WTC11 (cell line): Measurements from ENCODE around the gene ZNF367. TPM values are rescaled to one million over a fixed set of nuclear protein-coding genes. Genes with fewer than 3 reads are reported as not detected.

Source experiments
- ATAC-seq: fragments of 200-7000 bp; cut with Tn5 transposase; 2 replicates; pipeline ENCODE4 v1.10.0; 2021; ENCODE audit warnings: mild to moderate bottlenecking, moderate library complexity
- Bru-seq: library from RNA; stranded (reverse); fragments of 400-500 nt; gene quantifications from one replicate; lab custom pipeline; 2021; lab: Mats Ljungman, UMichigan
- CTCF ChIA-PET: fragments of 300-600 bp; sonication (Branson Sonifier 250); formaldehyde crosslinking; loops from one replicate; lab custom pipeline; 2021; ENCODE audit warnings: antibody characterized with exemption; lab: Charles Lee
- POLR2A ChIA-PET: fragments of 350-600 bp; sonication (Branson Sonifier 250); formaldehyde crosslinking; loops from one replicate; lab custom pipeline; 2021; ENCODE audit warnings: antibody characterized with exemption; lab: Charles Lee
- DNase-seq: peaks from one replicate; pipeline ENCODE4 v3.0.0; 2021; ENCODE audit warnings: low spot score
- H3K27ac Mint-ChIP-seq: 2 replicates; pipeline ENCODE4 v1.8.0; 2021; ENCODE audit warnings: mixed read lengths
- H3K27me3 Mint-ChIP-seq: 2 replicates; pipeline ENCODE4 v1.8.0; 2021; ENCODE audit warnings: low read depth, mild to moderate bottlenecking, moderate library complexity, mixed read lengths
- H3K36me3 Mint-ChIP-seq: 2 replicates; pipeline ENCODE4 v1.8.0; 2021; ENCODE audit warnings: mixed read lengths
- H3K4me1 Mint-ChIP-seq: 2 replicates; pipeline ENCODE4 v1.8.0; 2022; ENCODE audit warnings: mixed read lengths
- H3K4me3 Mint-ChIP-seq: 2 replicates; pipeline ENCODE4 v1.8.0; 2021; ENCODE audit warnings: mild to moderate bottlenecking, moderate library complexity, mixed read lengths
- H3K9me3 Mint-ChIP-seq: 2 replicates; pipeline ENCODE4 v1.8.0; 2021; ENCODE audit warnings: mixed read lengths
- ATF1 ChIP-seq: sonication (generic); formaldehyde crosslinking; IDR thresholded peaks from 2 replicates; pipeline ENCODE4 v1.8.1; 2023; ENCODE audit warnings: mild to moderate bottlenecking, moderate library complexity, missing genetic modification reagents
- CBFB ChIP-seq: sonication (generic); formaldehyde crosslinking; IDR thresholded peaks from 2 replicates; pipeline ENCODE4 v1.8.1; 2022; ENCODE audit warnings: mild to moderate bottlenecking, low read depth, missing genetic modification reagents
- CREM ChIP-seq: sonication (generic); formaldehyde crosslinking; IDR thresholded peaks from 2 replicates; pipeline ENCODE4 v1.8.1; 2022; ENCODE audit warnings: mild to moderate bottlenecking, missing genetic modification reagents, moderate library complexity
- ELF4 ChIP-seq: sonication (generic); formaldehyde crosslinking; IDR thresholded peaks from 2 replicates; pipeline ENCODE4 v1.8.1; 2022; ENCODE audit warnings: low read depth, mild to moderate bottlenecking, moderate library complexity, missing genetic modification reagents
- ESRRA ChIP-seq: sonication (generic); formaldehyde crosslinking; IDR thresholded peaks from 2 replicates; pipeline ENCODE4 v1.8.1; 2022; ENCODE audit warnings: mild to moderate bottlenecking, missing genetic modification reagents, borderline replicate concordance
- FOXK1 ChIP-seq: sonication (generic); formaldehyde crosslinking; IDR thresholded peaks from 2 replicates; pipeline ENCODE4 v1.8.0; 2022; ENCODE audit warnings: mild to moderate bottlenecking, moderate library complexity, missing genetic modification reagents
- FOXP1 ChIP-seq: sonication (generic); formaldehyde crosslinking; IDR thresholded peaks from 2 replicates; pipeline ENCODE4 v1.8.0; 2022; ENCODE audit warnings: missing genetic modification reagents, mild to moderate bottlenecking, moderate library complexity, borderline replicate concordance
- GABPB1 ChIP-seq: sonication (generic); formaldehyde crosslinking; IDR thresholded peaks from 2 replicates; pipeline ENCODE4 v1.8.1; 2023; ENCODE audit warnings: mild to moderate bottlenecking, missing genetic modification reagents
- NFATC4 ChIP-seq: fragments of 250-450 bp; sonication (Bioruptor Pico); IDR thresholded peaks from 2 replicates; pipeline ENCODE4 v1.9.0; 2021; ENCODE audit warnings: mild to moderate bottlenecking
- NFYB ChIP-seq: sonication (generic); formaldehyde crosslinking; conservative IDR thresholded peaks from 2 replicates; pipeline ENCODE4 v1.8.0; 2022; ENCODE audit warnings: low read depth, missing genetic modification reagents
- NR1H2 ChIP-seq: sonication (generic); formaldehyde crosslinking; IDR thresholded peaks from 2 replicates; pipeline ENCODE4 v1.9.0; 2021; ENCODE audit warnings: mild to moderate bottlenecking, moderate library complexity, missing genetic modification reagents
- NR3C1 ChIP-seq: sonication (generic); formaldehyde crosslinking; conservative IDR thresholded peaks from 2 replicates; pipeline ENCODE4 v1.8.1; 2023; ENCODE audit warnings: low read depth, mild to moderate bottlenecking, missing genetic modification reagents
- RORB ChIP-seq: fragments of 250-450 bp; sonication (Bioruptor Pico); IDR thresholded peaks from 2 replicates; pipeline ENCODE4 v1.9.0; 2021; ENCODE audit warnings: mild to moderate bottlenecking
- SP1 ChIP-seq: sonication (generic); formaldehyde crosslinking; conservative IDR thresholded peaks from 2 replicates; pipeline ENCODE4 v1.8.1; 2022; ENCODE audit warnings: missing genetic modification reagents
- TEAD1 ChIP-seq: sonication (generic); formaldehyde crosslinking; IDR thresholded peaks from 2 replicates; pipeline ENCODE4 v1.8.0; 2022; ENCODE audit warnings: mild to moderate bottlenecking, missing genetic modification reagents
- USF1 ChIP-seq: sonication (generic); formaldehyde crosslinking; IDR thresholded peaks from 2 replicates; pipeline ENCODE4 v1.8.0; 2022; ENCODE audit warnings: mild to moderate bottlenecking, missing genetic modification reagents
- USF2 ChIP-seq: sonication (generic); formaldehyde crosslinking; IDR thresholded peaks from 2 replicates; pipeline ENCODE4 v1.8.1; 2023; ENCODE audit warnings: mild to moderate bottlenecking, missing genetic modification reagents, moderate library complexity
- ZNF138 ChIP-seq: sonication (generic); formaldehyde crosslinking; conservative IDR thresholded peaks from 2 replicates; pipeline ENCODE4 v1.8.1; 2022; ENCODE audit warnings: mild to moderate bottlenecking, moderate library complexity, missing genetic modification reagents
- ZNF263 ChIP-seq: sonication (generic); formaldehyde crosslinking; IDR thresholded peaks from 2 replicates; pipeline ENCODE4 v1.8.1; 2022; ENCODE audit warnings: low read depth, mild to moderate bottlenecking, moderate library complexity, missing genetic modification reagents
- ZNF671 ChIP-seq: fragments of 250-450 bp; sonication (Bioruptor Pico); IDR thresholded peaks from 2 replicates; pipeline ENCODE4 v1.8.0; 2021; ENCODE audit warnings: mild to moderate bottlenecking
- long read RNA-seq, 3 experiments: library from RNA in 1 of 3; library from capped mRNA in 1 of 3; library from polyadenylated mRNA in 1 of 3; unstranded in 2 of 3; stranded (forward) in 1 of 3; transcript quantifications; one replicate each; pipeline ENCODE4 v2.0.0, GENCODE V29; 2021
- total RNA-seq: library from RNA; stranded (reverse); gene quantifications from 3 replicates; pipeline ENCODE4 v1.2.3, GENCODE V29; 2021
- TF ChIP-seq, protein P1 (sequence below): sonication (generic); formaldehyde crosslinking; IDR thresholded peaks from 2 replicates; pipeline ENCODE4 v1.8.0; 2022; ENCODE audit warnings: mild to moderate bottlenecking, missing genetic modification reagents
- TF ChIP-seq, protein P2 (sequence below): sonication (generic); formaldehyde crosslinking; IDR thresholded peaks from 2 replicates; pipeline ENCODE4 v1.8.1; 2022; ENCODE audit warnings: mild to moderate bottlenecking, moderate library complexity, missing genetic modification reagents
- TF ChIP-seq, protein P3 (sequence below): sonication (generic); formaldehyde crosslinking; IDR thresholded peaks from 2 replicates; pipeline ENCODE4 v1.8.0; 2023; ENCODE audit warnings: mild to moderate bottlenecking, missing genetic modification reagents
- TF ChIP-seq, protein P4 (sequence below): fragments of 250-450 bp; sonication (Bioruptor Pico); IDR thresholded peaks from 2 replicates; pipeline ENCODE4 v2.1.2; 2022; ENCODE audit warnings: mild to moderate bottlenecking, moderate library complexity
- TF ChIP-seq, protein P5 (sequence below): sonication (generic); formaldehyde crosslinking; IDR thresholded peaks from 2 replicates; pipeline ENCODE4 v1.8.0; 2022; ENCODE audit warnings: mild to moderate bottlenecking, missing genetic modification reagents

ZNF367 gene
- total RNA-seq (6.3 to 7.5 TPM (median 7.4 TPM) in 3 replicates), Bru-seq, nascent RNA (percentile 83 among the genes with signal in this experiment)
- long read RNA-seq, experiment 1, transcript ZNF367-201 (5 exons, 3,646 nt), result major isoform, 40 of 50 reads
- long read RNA-seq, experiment 1, partial matches to known transcripts, result 4 of 50 reads
- long read RNA-seq, experiment 1, other reads (novel, unspliced or antisense), result 6 of 50 reads
- long read RNA-seq, experiment 2, partial matches to known transcripts, result 0 of 12 reads
- long read RNA-seq, experiment 2, other reads (novel, unspliced or antisense), result 8 of 12 reads
- long read RNA-seq, experiment 3, result 0 reads

- peaks cover 38% of the 10 kb centered on the region for H3K4me1 Mint-ChIP-seq
- ChIA-PET CTCF (no interaction called here), POLR2A (no interaction called here)
- H3K9me3 Mint-ChIP-seq, result no peaks in the 10 kb centered on the region
- H3K4me3 Mint-ChIP-seq, result peak within 1 kb of the TSS; percentile 94
- ATAC-seq, result peak; percentile 84
- peak; percentile 92 for DNase-seq
- peak within 1 kb of the TSS; percentile 92 for H3K27ac Mint-ChIP-seq
- H3K27me3 Mint-ChIP-seq, result no peaks in the 10 kb centered on the region; the same call in 1 of the 2 replicates
- peaks cover 6% of the 10 kb centered on the region for H3K36me3 Mint-ChIP-seq
- no peak for TF ChIP-seq RORB (CRISPR knock-in tag)
- TF ChIP-seq, protein P1, sequence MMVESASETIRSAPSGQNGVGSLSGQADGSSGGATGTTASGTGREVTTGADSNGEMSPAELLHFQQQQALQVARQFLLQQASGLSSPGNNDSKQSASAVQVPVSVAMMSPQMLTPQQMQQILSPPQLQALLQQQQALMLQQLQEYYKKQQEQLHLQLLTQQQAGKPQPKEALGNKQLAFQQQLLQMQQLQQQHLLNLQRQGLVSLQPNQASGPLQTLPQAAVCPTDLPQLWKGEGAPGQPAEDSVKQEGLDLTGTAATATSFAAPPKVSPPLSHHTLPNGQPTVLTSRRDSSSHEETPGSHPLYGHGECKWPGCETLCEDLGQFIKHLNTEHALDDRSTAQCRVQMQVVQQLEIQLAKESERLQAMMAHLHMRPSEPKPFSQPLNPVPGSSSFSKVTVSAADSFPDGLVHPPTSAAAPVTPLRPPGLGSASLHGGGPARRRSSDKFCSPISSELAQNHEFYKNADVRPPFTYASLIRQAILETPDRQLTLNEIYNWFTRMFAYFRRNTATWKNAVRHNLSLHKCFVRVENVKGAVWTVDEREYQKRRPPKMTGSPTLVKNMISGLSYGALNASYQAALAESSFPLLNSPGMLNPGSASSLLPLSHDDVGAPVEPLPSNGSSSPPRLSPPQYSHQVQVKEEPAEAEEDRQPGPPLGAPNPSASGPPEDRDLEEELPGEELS (CRISPR knock-in tag), result peak; percentile 32; the same call in 1 of the 2 replicates
- TF ChIP-seq ELF4 (CRISPR knock-in tag), result 0 out of 2 replicates have a peak, but pooled peaks have one; percentile 79
- TF ChIP-seq, protein P2, sequence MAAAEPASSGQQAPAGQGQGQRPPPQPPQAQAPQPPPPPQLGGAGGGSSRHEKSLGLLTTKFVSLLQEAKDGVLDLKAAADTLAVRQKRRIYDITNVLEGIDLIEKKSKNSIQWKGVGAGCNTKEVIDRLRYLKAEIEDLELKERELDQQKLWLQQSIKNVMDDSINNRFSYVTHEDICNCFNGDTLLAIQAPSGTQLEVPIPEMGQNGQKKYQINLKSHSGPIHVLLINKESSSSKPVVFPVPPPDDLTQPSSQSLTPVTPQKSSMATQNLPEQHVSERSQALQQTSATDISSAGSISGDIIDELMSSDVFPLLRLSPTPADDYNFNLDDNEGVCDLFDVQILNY (CRISPR knock-in tag), result peak; percentile 97
- peak; percentile 89 for TF ChIP-seq NFYB (CRISPR knock-in tag)
- peak; percentile 11; the same call in 1 of the 2 replicates for TF ChIP-seq ESRRA (CRISPR knock-in tag)
- TF ChIP-seq GABPB1 (CRISPR knock-in tag), result peak; percentile 14; the same call in 1 of the 2 replicates
- TF ChIP-seq USF2, result peak; percentile 52; the same call in 1 of the 2 replicates
- TF ChIP-seq ZNF263, result 0 out of 2 replicates have a peak, but pooled peaks have one; percentile 26
- peak; percentile 50 for TF ChIP-seq FOXP1 (CRISPR knock-in tag)
- 0 out of 2 replicates have a peak, but pooled peaks have one; percentile 58 for TF ChIP-seq ATF1 (CRISPR knock-in tag)
- peak; percentile 68 for TF ChIP-seq SP1 (CRISPR knock-in tag)
- TF ChIP-seq NFATC4, result no peak
- TF ChIP-seq ZNF138, result peak; percentile 17; the same call in 1 of the 2 replicates
- no peak for TF ChIP-seq CBFB (CRISPR knock-in tag)
- no peak for TF ChIP-seq NR1H2 (CRISPR knock-in tag)
- TF ChIP-seq ZNF671 (CRISPR knock-in tag), result no peak
- TF ChIP-seq, protein P3, sequence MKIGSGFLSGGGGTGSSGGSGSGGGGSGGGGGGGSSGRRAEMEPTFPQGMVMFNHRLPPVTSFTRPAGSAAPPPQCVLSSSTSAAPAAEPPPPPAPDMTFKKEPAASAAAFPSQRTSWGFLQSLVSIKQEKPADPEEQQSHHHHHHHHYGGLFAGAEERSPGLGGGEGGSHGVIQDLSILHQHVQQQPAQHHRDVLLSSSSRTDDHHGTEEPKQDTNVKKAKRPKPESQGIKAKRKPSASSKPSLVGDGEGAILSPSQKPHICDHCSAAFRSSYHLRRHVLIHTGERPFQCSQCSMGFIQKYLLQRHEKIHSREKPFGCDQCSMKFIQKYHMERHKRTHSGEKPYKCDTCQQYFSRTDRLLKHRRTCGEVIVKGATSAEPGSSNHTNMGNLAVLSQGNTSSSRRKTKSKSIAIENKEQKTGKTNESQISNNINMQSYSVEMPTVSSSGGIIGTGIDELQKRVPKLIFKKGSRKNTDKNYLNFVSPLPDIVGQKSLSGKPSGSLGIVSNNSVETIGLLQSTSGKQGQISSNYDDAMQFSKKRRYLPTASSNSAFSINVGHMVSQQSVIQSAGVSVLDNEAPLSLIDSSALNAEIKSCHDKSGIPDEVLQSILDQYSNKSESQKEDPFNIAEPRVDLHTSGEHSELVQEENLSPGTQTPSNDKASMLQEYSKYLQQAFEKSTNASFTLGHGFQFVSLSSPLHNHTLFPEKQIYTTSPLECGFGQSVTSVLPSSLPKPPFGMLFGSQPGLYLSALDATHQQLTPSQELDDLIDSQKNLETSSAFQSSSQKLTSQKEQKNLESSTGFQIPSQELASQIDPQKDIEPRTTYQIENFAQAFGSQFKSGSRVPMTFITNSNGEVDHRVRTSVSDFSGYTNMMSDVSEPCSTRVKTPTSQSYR (CRISPR knock-in tag), result peak; percentile 71
- TF ChIP-seq USF1, result no peak
- TF ChIP-seq FOXK1 (CRISPR knock-in tag), result peak; percentile 75; the same call in 1 of the 2 replicates
- TF ChIP-seq, protein P4, sequence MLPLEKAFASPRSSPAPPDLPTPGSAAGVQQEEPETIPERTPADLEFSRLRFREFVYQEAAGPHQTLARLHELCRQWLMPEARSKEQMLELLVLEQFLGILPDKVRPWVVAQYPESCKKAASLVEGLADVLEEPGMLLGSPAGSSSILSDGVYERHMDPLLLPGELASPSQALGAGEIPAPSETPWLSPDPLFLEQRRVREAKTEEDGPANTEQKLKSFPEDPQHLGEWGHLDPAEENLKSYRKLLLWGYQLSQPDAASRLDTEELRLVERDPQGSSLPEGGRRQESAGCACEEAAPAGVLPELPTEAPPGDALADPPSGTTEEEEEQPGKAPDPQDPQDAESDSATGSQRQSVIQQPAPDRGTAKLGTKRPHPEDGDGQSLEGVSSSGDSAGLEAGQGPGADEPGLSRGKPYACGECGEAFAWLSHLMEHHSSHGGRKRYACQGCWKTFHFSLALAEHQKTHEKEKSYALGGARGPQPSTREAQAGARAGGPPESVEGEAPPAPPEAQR (CRISPR knock-in tag), result no peak
- no peak for TF ChIP-seq NR3C1 (CRISPR knock-in tag)
- 0 out of 2 replicates have a peak, but pooled peaks have one; percentile 45 for TF ChIP-seq TEAD1 (CRISPR knock-in tag)
- TF ChIP-seq CREM (CRISPR knock-in tag), result peak; percentile 70; the same call in 1 of the 2 replicates
- TF ChIP-seq, protein P5, sequence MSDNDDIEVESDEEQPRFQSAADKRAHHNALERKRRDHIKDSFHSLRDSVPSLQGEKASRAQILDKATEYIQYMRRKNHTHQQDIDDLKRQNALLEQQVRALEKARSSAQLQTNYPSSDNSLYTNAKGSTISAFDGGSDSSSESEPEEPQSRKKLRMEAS, result peak; percentile 70; the same call in 1 of the 2 replicates
These were observed at the start of gene ZNF367 for GRCh38 chr9:96418083-96418919. Gene ZNF367, minus strand, starts transcription at chr9:96418370. Its CDS starts 338 bp downstream, at chr9:96418032.
